ENCODE results near the gene CDC37.
"Not testable (repeated sequence)": the region's sequence is repeated elsewhere in the genome, so short reads cannot be mapped to it uniquely, and the experiment has no call there.

The CDC37 gene

GRCh38 chr19:10374931-10375330, 28.4 kb downstream of the CDC37 start:
- Histone ChIP-seq H3K4me3 (ENCODE audit: low read depth, low read length) (no peak overlapping the region), H3K27ac (no peak overlapping the region), H3K36me3 (replicated peaks) (peaks cover 25% of the 10 kb centered on the region), H3K27me3 (replicated peaks) (no peaks in the 10 kb centered on the region)
- no peak for TF ChIP-seq CTCF (IDR thresholded peaks at IDR 0.05; ENCODE audit: low read depth, low read length, missing control alignments)
- in situ Hi-C loops (cut with HindIII; ENCODE audit: low pct_ligation_motif_present, low sequenced_read_pairs), result no loop called here
- no peak for DNase-seq

GRCh38 chr19:10372690-10373089, 30.7 kb downstream of the CDC37 start:
- Histone ChIP-seq H3K27ac (no peak overlapping the region), H3K4me3 (ENCODE audit: low read depth, low read length) (no peak overlapping the region), H3K27me3 (replicated peaks) (no peaks in the 10 kb centered on the region), H3K36me3 (replicated peaks) (peaks cover 39% of the 10 kb centered on the region)
- TF ChIP-seq CTCF (IDR thresholded peaks at IDR 0.05; ENCODE audit: low read depth, low read length, missing control alignments), result no peak
- no peak for DNase-seq
- in situ Hi-C loops (cut with HindIII; ENCODE audit: low pct_ligation_motif_present, low sequenced_read_pairs), result no loop called here

GRCh38 chr19:10368101-10368803, 35.1 kb downstream of the CDC37 start:
- H3K36me3 ChIP-seq (replicated peaks), result peaks cover 56% of the 10 kb centered on the region
- no peak for DNase-seq
- in situ Hi-C loops (cut with HindIII; ENCODE audit: low pct_ligation_motif_present, low sequenced_read_pairs), result no loop called here
- TF ChIP-seq CTCF (IDR thresholded peaks at IDR 0.05; ENCODE audit: low read depth, low read length, missing control alignments), result no peak
- H3K27me3 ChIP-seq (replicated peaks), result no peaks in the 10 kb centered on the region
- H3K27ac ChIP-seq, result no peak overlapping the region
- no peak overlapping the region for H3K4me3 ChIP-seq (ENCODE audit: low read depth, low read length)

GRCh38 chr19:10366950-10367512, 36.3 kb downstream of the CDC37 start:
- DNase-seq; H3K27ac ChIP-seq; H3K27me3 ChIP-seq (replicated peaks); in situ Hi-C loops (cut with HindIII; ENCODE audit: low pct_ligation_motif_present, low sequenced_read_pairs); H3K4me3 ChIP-seq (ENCODE audit: low read depth, low read length): not testable (repeated sequence)
- H3K36me3 ChIP-seq (replicated peaks), result peaks cover 57% of the 10 kb centered on the region

- Histone ChIP-seq H3K4me3 (ENCODE audit: low read depth, low read length) (no peak overlapping the region), H3K27me3 (replicated peaks) (no peaks in the 10 kb centered on the region), H3K27ac (no peak overlapping the region), H3K36me3 (replicated peaks) (peaks cover 63% of the 10 kb centered on the region)
- no peak for TF ChIP-seq CTCF (IDR thresholded peaks at IDR 0.05; ENCODE audit: low read depth, low read length, missing control alignments)
- no peak for DNase-seq
- in situ Hi-C loops (cut with HindIII; ENCODE audit: low pct_ligation_motif_present, low sequenced_read_pairs), result no loop called here
Measured at GRCh38 chr19:10365518-10365917, 37.8 kb downstream of the CDC37 start.

- no peak for TF ChIP-seq CTCF (IDR thresholded peaks at IDR 0.05; ENCODE audit: low read depth, low read length, missing control alignments)
- in situ Hi-C loops (cut with HindIII; ENCODE audit: low pct_ligation_motif_present, low sequenced_read_pairs), result no loop called here
- no peak for DNase-seq
- Histone ChIP-seq H3K4me3 (ENCODE audit: low read depth, low read length) (no peak overlapping the region), H3K36me3 (replicated peaks) (peaks cover 63% of the 10 kb centered on the region), H3K27ac (no peak overlapping the region), H3K27me3 (replicated peaks) (no peaks in the 10 kb centered on the region)
Measured at GRCh38 chr19:10364644-10365043, 38.7 kb downstream of the CDC37 start.
